ENCODE results near the gene HNRNPUL1.

Gene HNRNPUL1

GRCh38 chr19:41324231-41324702, 60.1 kb downstream of the HNRNPUL1 start:
- TF ChIP-seq EZH2 (IDR thresholded peaks at IDR 0.05; ENCODE audit: borderline replicate concordance, low read length) (no peak), CTCF (IDR thresholded peaks at IDR 0.05; ENCODE audit: low read length) (no peak)
- no peaks in the 10 kb centered on the region for H3K9me3 ChIP-seq (ENCODE audit: low read length)
- no peaks in the 10 kb centered on the region for H3K79me2 ChIP-seq (ENCODE audit: insufficient read depth, low read length)
- no peak overlapping the region for H2AFZ ChIP-seq (ENCODE audit: low read length)
- 0 out of 2 replicates have a peak, but pooled peaks cover 4% of the 10 kb centered on the region for H3F3A ChIP-seq (ENCODE audit: insufficient read depth, low read length)
- H4K20me1 ChIP-seq (ENCODE audit: insufficient read depth, low read length) = no peaks in the 10 kb centered on the region
- peaks cover 37% of the 10 kb centered on the region for H3K4me1 ChIP-seq (ENCODE audit: insufficient read depth, low read length, severe bottlenecking)
- no peak overlapping the region for H3K9ac ChIP-seq (ENCODE audit: low read length)
- H3K9me2 ChIP-seq (ENCODE audit: low read depth, low read length) = no peaks in the 10 kb centered on the region
- H3K4me3 ChIP-seq (ENCODE audit: low read depth, low read length, poor library complexity, severe bottlenecking) = no peak overlapping the region
- no peak overlapping the region for H3K4me2 ChIP-seq (ENCODE audit: low read length)
- H3K27ac ChIP-seq (ENCODE audit: low read depth, low read length, poor library complexity, severe bottlenecking) = peak overlapping the region; percentile 85
- H3K36me3 ChIP-seq (ENCODE audit: insufficient read depth, low read length) = peaks cover 42% of the 10 kb centered on the region; the same call in 1 of the 2 replicates
- H3K27me3 ChIP-seq (ENCODE audit: insufficient read depth, low read length) = no peaks in the 10 kb centered on the region

- H3K9me2 ChIP-seq (ENCODE audit: low read depth, low read length) = no peaks in the 10 kb centered on the region
- no peaks in the 10 kb centered on the region for H3K27me3 ChIP-seq (ENCODE audit: insufficient read depth, low read length)
- H3K36me3 ChIP-seq (ENCODE audit: insufficient read depth, low read length) = peaks cover 37% of the 10 kb centered on the region; the same call in 1 of the 2 replicates
- H3K9ac ChIP-seq (ENCODE audit: low read length) = no peak overlapping the region; the same call in 1 of the 2 replicates
- H3K4me3 ChIP-seq (ENCODE audit: low read depth, low read length, poor library complexity, severe bottlenecking) = no peak overlapping the region
- no peaks in the 10 kb centered on the region for H3K79me2 ChIP-seq (ENCODE audit: insufficient read depth, low read length)
- peak overlapping the region; percentile 85 for H3K27ac ChIP-seq (ENCODE audit: low read depth, low read length, poor library complexity, severe bottlenecking)
- H3K4me2 ChIP-seq (ENCODE audit: low read length) = no peak overlapping the region
- H3F3A ChIP-seq (ENCODE audit: insufficient read depth, low read length) = 0 out of 2 replicates have a peak, but pooled peaks cover 4% of the 10 kb centered on the region
- no peaks in the 10 kb centered on the region for H4K20me1 ChIP-seq (ENCODE audit: insufficient read depth, low read length)
- no peak overlapping the region for H2AFZ ChIP-seq (ENCODE audit: low read length)
- H3K9me3 ChIP-seq (ENCODE audit: low read length) = no peaks in the 10 kb centered on the region
- TF ChIP-seq EZH2 (IDR thresholded peaks at IDR 0.05; ENCODE audit: borderline replicate concordance, low read length) (no peak), CTCF (IDR thresholded peaks at IDR 0.05; ENCODE audit: low read length) (no peak)
- H3K4me1 ChIP-seq (ENCODE audit: insufficient read depth, low read length, severe bottlenecking) = peaks cover 37% of the 10 kb centered on the region
Measured at GRCh38 chr19:41324921-41325639, 60.9 kb downstream of the HNRNPUL1 start.

GRCh38 chr19:41325640-41325946, 61.4 kb downstream of the HNRNPUL1 start:
- peaks cover 37% of the 10 kb centered on the region; the same call in 1 of the 2 replicates for H3K36me3 ChIP-seq (ENCODE audit: insufficient read depth, low read length)
- no peaks in the 10 kb centered on the region for H3K9me3 ChIP-seq (ENCODE audit: low read length)
- no peaks in the 10 kb centered on the region for H3K9me2 ChIP-seq (ENCODE audit: low read depth, low read length)
- peaks cover 37% of the 10 kb centered on the region for H3K4me1 ChIP-seq (ENCODE audit: insufficient read depth, low read length, severe bottlenecking)
- no peak for TF ChIP-seq EZH2 (IDR thresholded peaks at IDR 0.05; ENCODE audit: borderline replicate concordance, low read length)
- no peak for TF ChIP-seq CTCF (IDR thresholded peaks at IDR 0.05; ENCODE audit: low read length)
- H3K27ac ChIP-seq (ENCODE audit: low read depth, low read length, poor library complexity, severe bottlenecking) = peak overlapping the region; percentile 85
- 0 out of 2 replicates have a peak, but pooled peaks cover 4% of the 10 kb centered on the region for H3F3A ChIP-seq (ENCODE audit: insufficient read depth, low read length)
- H3K79me2 ChIP-seq (ENCODE audit: insufficient read depth, low read length) = no peaks in the 10 kb centered on the region
- peak overlapping the region; percentile 71; the same call in 1 of the 2 replicates for H3K9ac ChIP-seq (ENCODE audit: low read length)
- no peaks in the 10 kb centered on the region for H4K20me1 ChIP-seq (ENCODE audit: insufficient read depth, low read length)
- H3K27me3 ChIP-seq (ENCODE audit: insufficient read depth, low read length) = no peaks in the 10 kb centered on the region
- H2AFZ ChIP-seq (ENCODE audit: low read length) = no peak overlapping the region
- H3K4me3 ChIP-seq (ENCODE audit: low read depth, low read length, poor library complexity, severe bottlenecking) = no peak overlapping the region
- H3K4me2 ChIP-seq (ENCODE audit: low read length) = peak overlapping the region; percentile 75; the same call in 1 of the 2 replicates
